ELR (cell line): Measurements from ENCODE around the gene TEAD3.

Source experiments
- DNase-seq: peaks from one replicate; pipeline ENCODE4 v3.0.0-alpha.2; 2015; ENCODE audit warnings: low read depth

Gene TEAD3

GRCh38 chr6:35491558-35492257 lies 5.2 kb downstream of the TEAD3 start:
- no peak for DNase-seq

- DNase-seq, result no peak
These were observed 5.9 kb downstream of the TEAD3 start for GRCh38 chr6:35490821-35491557.

- peak; percentile 75 for DNase-seq
These were observed 6.7 kb downstream of the TEAD3 start for GRCh38 chr6:35489995-35490791.

- DNase-seq, result no peak
These were observed 7.8 kb downstream of the TEAD3 start for GRCh38 chr6:35489066-35489465.

- DNase-seq, result no peak
These were observed 8.4 kb downstream of the TEAD3 start for GRCh38 chr6:35488517-35488862.

- DNase-seq, result peak; percentile 61
These were observed 9.0 kb downstream of the TEAD3 start for GRCh38 chr6:35487658-35488516.

GRCh38 chr6:35486005-35486925 lies 10.6 kb downstream of the TEAD3 start:
- no peak for DNase-seq

DNA sequence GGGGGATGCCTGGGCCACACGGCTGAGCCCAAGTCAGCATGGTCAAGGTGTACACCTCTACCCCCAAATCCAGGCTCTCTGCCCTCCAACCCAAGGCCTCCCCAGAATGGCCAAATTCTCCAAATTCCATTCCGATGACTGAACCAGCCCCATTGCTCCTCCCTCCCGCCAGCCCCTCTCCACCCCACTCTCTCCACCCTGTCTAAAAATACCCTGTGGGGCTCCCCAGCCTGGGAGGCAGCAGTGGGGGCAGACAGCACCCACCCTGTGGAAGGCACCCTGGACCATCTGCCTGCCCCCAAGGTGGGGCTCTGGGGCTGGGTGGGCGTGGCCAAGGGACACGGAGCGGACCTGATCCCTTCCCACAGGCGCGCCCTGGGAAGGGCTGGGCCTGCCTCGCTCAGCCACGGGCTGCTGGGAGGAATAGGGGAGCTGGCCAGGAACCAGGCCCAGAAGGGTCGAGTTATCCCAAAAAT lies 11.4 kb downstream of the TEAD3 start:
- peak; percentile 79 for DNase-seq

GRCh38 chr6:35484921-35485392 lies 11.9 kb downstream of the TEAD3 start:
- DNase-seq, result peak; percentile 78

- no peak for DNase-seq
These were observed 12.8 kb downstream of the TEAD3 start for GRCh38 chr6:35483893-35484645.

DNA sequence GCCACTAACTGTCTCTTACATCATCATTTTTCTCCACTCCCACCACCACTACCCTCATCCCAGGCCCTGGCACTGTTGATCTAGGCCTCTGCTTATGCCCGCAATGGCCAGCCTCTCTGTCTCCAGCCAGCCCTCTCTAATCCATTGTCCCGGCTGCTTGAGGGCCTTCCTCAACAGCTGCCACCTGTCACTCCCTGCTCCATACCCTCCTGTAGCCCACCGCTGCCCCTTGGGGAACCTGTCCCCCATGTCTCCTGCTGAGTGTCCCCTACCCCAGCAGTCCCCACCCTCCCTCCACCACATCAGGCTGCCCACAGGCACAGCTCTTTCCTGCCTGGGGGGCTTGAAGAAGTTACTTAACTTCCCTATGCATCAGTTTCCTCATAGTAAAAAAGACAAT lies 13.4 kb downstream of the TEAD3 start:
- DNase-seq, result no peak

GRCh38 chr6:35483062-35483461 lies 13.8 kb downstream of the TEAD3 start:
- no peak for DNase-seq

- no peak for DNase-seq
These were observed 15.7 kb downstream of the TEAD3 start for GRCh38 chr6:35481226-35481625.

GRCh38 chr6:35480176-35480575 lies 16.7 kb downstream of the TEAD3 start:
- DNase-seq, result no peak

DNA sequence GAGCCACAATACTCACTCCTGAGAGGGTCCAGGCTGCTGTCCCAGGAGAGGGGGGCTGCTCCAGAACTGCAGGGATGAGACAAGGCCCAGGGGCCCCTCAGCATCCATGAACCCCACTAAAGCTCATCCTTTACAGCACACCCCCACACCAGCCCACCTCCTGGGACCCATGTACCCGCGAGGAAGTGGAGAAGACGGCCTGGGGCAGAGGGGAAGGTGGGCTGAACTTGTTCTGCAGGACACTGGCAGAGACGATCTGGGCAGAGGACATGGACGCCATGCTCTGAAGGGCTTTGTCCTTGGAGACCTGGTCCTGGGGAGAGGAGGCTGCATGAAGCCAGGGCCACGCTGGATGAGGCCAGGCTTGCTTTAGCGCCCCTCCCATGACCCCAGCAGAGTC lies 18.6 kb downstream of the TEAD3 start:
- DNase-seq, result no peak

- DNase-seq, result no peak
These were observed 19.2 kb downstream of the TEAD3 start for GRCh38 chr6:35477551-35478179.

GRCh38 chr6:35477028-35477427 lies 19.9 kb downstream of the TEAD3 start:
- DNase-seq, result no peak

DNA sequence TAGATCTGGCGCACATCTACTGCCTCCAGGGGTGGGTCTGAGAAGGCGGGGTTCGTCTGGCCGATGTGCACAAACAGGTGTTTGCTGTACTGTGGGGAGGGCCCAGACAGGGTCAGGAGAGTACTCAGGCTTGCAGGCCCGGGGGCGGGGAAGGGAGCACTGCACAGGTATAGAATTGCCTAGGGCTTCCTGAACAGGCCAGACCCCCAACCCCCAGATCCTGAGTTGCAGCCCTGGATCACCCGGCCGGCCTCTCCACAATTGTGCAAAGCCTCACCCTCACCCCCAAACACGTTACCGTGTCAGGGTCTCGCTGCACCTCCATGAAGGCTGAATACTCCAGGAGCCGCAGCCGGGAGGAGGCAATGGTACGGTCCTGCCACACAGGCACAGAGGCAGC lies 20.9 kb downstream of the TEAD3 start:
- DNase-seq, result peak; percentile 25

DNA sequence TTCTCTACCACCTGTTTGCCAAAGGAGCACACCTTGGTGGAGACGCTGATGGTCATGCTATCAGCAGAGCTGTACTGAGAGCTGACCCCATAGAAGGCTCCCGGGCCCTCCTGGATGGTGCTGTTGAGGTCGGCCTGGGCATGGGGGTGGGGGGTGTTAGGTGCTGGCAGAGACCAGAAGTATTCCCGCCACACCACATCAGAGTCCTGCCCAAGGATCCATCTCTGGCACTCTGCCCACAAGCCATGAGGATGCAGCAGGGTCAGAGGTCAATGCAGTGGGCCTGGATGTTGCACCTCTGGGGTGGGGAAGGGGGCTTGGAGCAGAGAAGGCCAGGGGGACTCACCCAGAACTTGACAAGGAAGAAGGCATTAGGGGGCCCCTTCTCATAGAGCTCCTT lies 21.3 kb downstream of the TEAD3 start:
- no peak for DNase-seq
